GM21786 (cell line): Measurements from ENCODE around the gene PLEKHN1.
"Not testable (repeated sequence)": the region's sequence is repeated elsewhere in the genome, so short reads cannot be mapped to it uniquely, and the experiment has no call there.

Experiments
- ATAC-seq: cut with Tn5 transposase; IDR thresholded peaks from one replicate; pipeline ENCODE4 v1.9.1; 2021; ENCODE audit not compliant: unreplicated experiment

PLEKHN1 gene

GRCh38 chr1:991275-991674 lies 25.0 kb downstream of the PLEKHN1 start:
- ATAC-seq: not testable (repeated sequence)

- no peak for ATAC-seq
Measured at GRCh38 chr1:991895-992294, 25.6 kb downstream of the PLEKHN1 start.

- ATAC-seq: no peak
Measured at GRCh38 chr1:992362-992761, 26.1 kb downstream of the PLEKHN1 start.

- ATAC-seq: no peak
Measured at GRCh38 chr1:993379-993995, 27.2 kb downstream of the PLEKHN1 start.

- ATAC-seq: not testable (repeated sequence)
Measured at GRCh38 chr1:994546-994945, 28.3 kb downstream of the PLEKHN1 start.

- ATAC-seq: no peak
Measured at GRCh38 chr1:995665-996633, 29.7 kb downstream of the PLEKHN1 start.

GRCh38 chr1:996851-997712 lies 30.8 kb downstream of the PLEKHN1 start:
- no peak for ATAC-seq

- no peak for ATAC-seq
Measured at GRCh38 chr1:997713-997992, 31.4 kb downstream of the PLEKHN1 start.

GRCh38 chr1:997993-998744 lies 31.9 kb downstream of the PLEKHN1 start:
- ATAC-seq: no peak

- no peak for ATAC-seq
Measured at GRCh38 chr1:998745-998994, 32.4 kb downstream of the PLEKHN1 start.

GRCh38 chr1:998995-999724 lies 32.9 kb downstream of the PLEKHN1 start:
- ATAC-seq: no peak

GRCh38 chr1:999725-1000356 lies 33.6 kb downstream of the PLEKHN1 start, which contains the start of gene HES4:
TSS of gene HES4 (minus strand) at chr1:1000097. CDS start at chr1:999973, 124 bp downstream.
- no peak for ATAC-seq

GRCh38 chr1:1000357-1001056 lies 34.2 kb downstream of the PLEKHN1 start:
- no peak for ATAC-seq

GRCh38 chr1:1001057-1001783 lies 34.9 kb downstream of the PLEKHN1 start:
- ATAC-seq: no peak

GRCh38 chr1:1003618-1004419 lies 37.5 kb downstream of the PLEKHN1 start:
- no peak for ATAC-seq

- ATAC-seq: no peak
Measured at GRCh38 chr1:1004420-1004779, 38.1 kb downstream of the PLEKHN1 start.

GRCh38 chr1:1004780-1005697 lies 38.8 kb downstream of the PLEKHN1 start:
- ATAC-seq: no peak
